ENCODE results near the gene MRPS6.

GRCh38 chr21:34174470-34174869, 101.1 kb downstream of the MRPS6 start:
- TF ChIP-seq GATA3 (IDR thresholded peaks at IDR 0.05; ENCODE audit: low read depth, low read length): no peak
- no peak for TF ChIP-seq GATA2 (IDR thresholded peaks at IDR 0.05; ENCODE audit: low read depth, low read length)

Data from SH-SY5Y (cell line).